GM19035 (cell line): ENCODE measurements around the gene ASMTL.

Source experiments
- ATAC-seq: cut with Tn5 transposase; IDR thresholded peaks from one replicate; pipeline ENCODE4 v1.9.1; 2021; ENCODE audit not compliant: unreplicated experiment

Gene ASMTL

GRCh38 chrX:1355131-1356046, 97.3 kb downstream of the ASMTL start:
- no peak for ATAC-seq

GRCh38 chrX:1354036-1355019, 98.4 kb downstream of the ASMTL start:
- no peak for ATAC-seq
